Hepatocyte (in vitro differentiated cells): ENCODE data around the gene IRX1. TPM values are rescaled to one million over a fixed set of nuclear protein-coding genes. Genes with fewer than 3 reads are reported as not detected.

Source experiments
- DNase-seq: peaks from one replicate; pipeline ENCODE4 v3.0.0-alpha.2; 2016; ENCODE audit warnings: low spot score
- H2AFZ ChIP-seq: fragments of 200-600 bp; sonication (generic); 2 replicates; pipeline ENCODE4 v1.6.0; 2016; ENCODE audit warnings: antibody characterized with exemption, mild to moderate bottlenecking
- H3K27ac ChIP-seq: fragments of 200-600 bp; sonication (generic); 2 replicates; pipeline ENCODE4 v1.5.1; 2016; ENCODE audit warnings: mild to moderate bottlenecking
- H3K27me3 ChIP-seq: fragments of 200-600 bp; sonication (generic); 2 replicates; pipeline ENCODE4 v1.6.1; 2016
- H3K36me3 ChIP-seq: fragments of 200-600 bp; sonication (generic); replicated peaks from 2 replicates; pipeline ENCODE4 v1.5.1; 2016; ENCODE audit warnings: low read depth; ENCODE audit not compliant: insufficient read depth
- H3K4me1 ChIP-seq: fragments of 200-600 bp; sonication (generic); 2 replicates; pipeline ENCODE4 v1.5.1; 2016; ENCODE audit warnings: mild to moderate bottlenecking, moderate library complexity; ENCODE audit not compliant: insufficient read depth
- H3K4me2 ChIP-seq: fragments of 200-600 bp; sonication (generic); 2 replicates; pipeline ENCODE4 v1.6.0; 2016
- H3K4me3 ChIP-seq: fragments of 200-600 bp; sonication (generic); 2 replicates; pipeline ENCODE4 v1.5.1; 2016; ENCODE audit warnings: mild to moderate bottlenecking
- H3K79me2 ChIP-seq: fragments of 200-600 bp; sonication (generic); 2 replicates; pipeline ENCODE4 v1.6.0; 2017; ENCODE audit warnings: mild to moderate bottlenecking
- H3K9me2 ChIP-seq: fragments of 200-600 bp; sonication (generic); replicated peaks from 2 replicates; pipeline ENCODE4 v1.6.0; 2017; ENCODE audit warnings: mild to moderate bottlenecking; ENCODE audit not compliant: insufficient read depth
- H3K9me3 ChIP-seq: fragments of 200-600 bp; sonication (generic); 2 replicates; pipeline ENCODE4 v1.5.1; 2016; ENCODE audit warnings: low read depth, mild to moderate bottlenecking
- H4K20me1 ChIP-seq: fragments of 200-600 bp; sonication (generic); 2 replicates; pipeline ENCODE4 v1.6.0; 2016; ENCODE audit warnings: mild to moderate bottlenecking; ENCODE audit not compliant: insufficient read depth, poor library complexity, severe bottlenecking
- CTCF ChIP-seq: fragments of 200-600 bp; sonication (generic); IDR thresholded peaks from 2 replicates; pipeline ENCODE4 v1.5.1; 2016; ENCODE audit warnings: antibody characterized with exemption, mild to moderate bottlenecking; ENCODE audit not compliant: poor library complexity
- EZH2 ChIP-seq: fragments of 200-600 bp; sonication (generic); IDR thresholded peaks from 2 replicates; pipeline ENCODE4 v1.6.1; 2016; ENCODE audit warnings: antibody characterized with exemption, mild to moderate bottlenecking, borderline replicate concordance
- EZH2phosphoT487 ChIP-seq: fragments of 200-600 bp; sonication (generic); IDR thresholded peaks from one replicate; pipeline ENCODE4 v1.6.1; 2018; ENCODE audit warnings: antibody characterized with exemption, mild to moderate bottlenecking, low read depth, moderate library complexity; ENCODE audit not compliant: unreplicated experiment, severe bottlenecking
- WGBS: methylation state at CpG from one replicate; pipeline ENCODE4 v1.1.6; 2016; ENCODE audit warnings: low lambda C conversion rate; ENCODE audit errors: missing lambda C conversion rate; 5-methylcytosine and 5-hydroxymethylcytosine counted together
- polyA plus RNA-seq: library from polyadenylated mRNA; unstranded; fragments of >200 nt; fragmentation: Nextera tagmentation; extraction: Ambion mirVana; gene quantifications from 2 replicates; pipeline ENCODE4 v1.2.1, GENCODE V29; 2016
- total RNA-seq: library from RNA; depleted of rRNA; stranded (reverse); fragments of >200 nt; gene quantifications from 2 replicates; pipeline ENCODE4 v1.2.3, GENCODE V29; 2014

The IRX1 gene
- total and polyA plus RNA-seq, 2 experiments from 2014 or later: 3.8 to 10.2 TPM

DNA sequence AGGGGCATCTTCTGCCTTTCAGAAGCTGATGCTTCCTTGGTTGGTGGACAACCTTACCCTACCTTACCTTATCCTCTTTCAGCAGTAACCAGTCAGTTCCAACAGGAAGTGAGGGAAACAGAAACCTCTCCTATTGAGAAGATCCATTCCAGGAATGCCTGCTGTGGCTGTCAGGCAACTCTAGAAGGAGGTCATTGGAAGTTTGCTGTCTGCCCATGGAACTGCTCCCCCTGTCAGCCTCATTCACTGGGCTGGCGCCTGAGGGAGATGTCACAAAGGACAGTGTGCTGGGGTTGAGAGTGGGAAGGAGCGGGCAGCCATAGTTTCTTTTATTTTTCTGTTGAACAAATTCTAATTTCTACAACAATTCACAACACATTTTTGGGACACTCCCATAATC is 54.7 kb downstream of the IRX1 start:
- Histone ChIP-seq H3K79me2 (no peaks in the 10 kb centered on the region), H3K4me3 (no peak overlapping the region), H3K27me3 (no peaks in the 10 kb centered on the region), H3K27ac (no peak overlapping the region), H4K20me1 (no peaks in the 10 kb centered on the region), H3K9me2 (no peaks in the 10 kb centered on the region), H3K4me1 (no peaks in the 10 kb centered on the region), H3K9me3 (no peaks in the 10 kb centered on the region), H3K36me3 (no peaks in the 10 kb centered on the region), H2AFZ (no peak overlapping the region), H3K4me2 (no peak overlapping the region)
- no peak for DNase-seq
- no peak for TF ChIP-seq EZH2
- no peak for TF ChIP-seq EZH2phosphoT487
- no peak for TF ChIP-seq CTCF
- 69% methylated on average over 2 of the region's 2 CpGs for WGBS

- no peaks in the 10 kb centered on the region for H3K36me3 ChIP-seq
- no peak overlapping the region for H2AFZ ChIP-seq
- no peaks in the 10 kb centered on the region for H3K79me2 ChIP-seq
- WGBS: 82% methylated on average over 8 of the region's 8 CpGs
- no peaks in the 10 kb centered on the region for H4K20me1 ChIP-seq
- no peak overlapping the region for H3K27ac ChIP-seq
- no peak overlapping the region for H3K4me3 ChIP-seq
- no peak for DNase-seq
- H3K4me2 ChIP-seq: no peak overlapping the region
- no peaks in the 10 kb centered on the region for H3K27me3 ChIP-seq
- no peaks in the 10 kb centered on the region for H3K4me1 ChIP-seq
- no peaks in the 10 kb centered on the region for H3K9me2 ChIP-seq
- no peaks in the 10 kb centered on the region for H3K9me3 ChIP-seq
- no peak for TF ChIP-seq EZH2phosphoT487
- no peak for TF ChIP-seq EZH2
- TF ChIP-seq CTCF: no peak
These were observed 55.2 kb downstream of the IRX1 start for GRCh38 chr5:3650868-3651267.
